ENCODE measurements around the gene FAM3D. TPM values are rescaled to one million over a fixed set of nuclear protein-coding genes. Genes with fewer than 3 reads are reported as not detected.

FAM3D gene
- total and polyA plus RNA-seq, 8 donors, result 0.32 to 2.1 (median 0.67) TPM

GRCh38 chr3:58597770-58598310, 68.7 kb downstream of the FAM3D start:
- Histone ChIP-seq H3K36me3 (no peaks in the 10 kb centered on the region), H3K4me3 (no peak overlapping the region), H3K27ac (no peak overlapping the region), H3K27me3 (no peaks in the 10 kb centered on the region), H3K4me1 (no peaks in the 10 kb centered on the region), H3K9me3 (no peaks in the 10 kb centered on the region)
- FAIRE-seq (no peak), DNase-seq (no peak), ATAC-seq (no peak)
- WGBS, 2 donors, result 78 to 87% methylated on average over 6 of the region's 6 CpGs
- intact Hi-C loops (cut with DNase I), result no loop called here
- TF ChIP-seq CTCF (IDR thresholded peaks at IDR 0.05), result no peak

- no peak for TF ChIP-seq CTCF (IDR thresholded peaks at IDR 0.05)
- H3K4me1 ChIP-seq, result no peaks in the 10 kb centered on the region
- H3K4me3 ChIP-seq, result no peak overlapping the region
- peak in 1 of 4 donors; percentile 39 for ATAC-seq
- no peaks in the 10 kb centered on the region for H3K27me3 ChIP-seq
- H3K27ac ChIP-seq, result no peak overlapping the region
- no peak for FAIRE-seq
- intact Hi-C loops (cut with DNase I), result no loop called here
- DNase-seq, result no peak
- no peaks in the 10 kb centered on the region for H3K36me3 ChIP-seq
- 28 to 37% methylated on average over 4 of the region's 4 CpGs for WGBS, 2 donors
- no peaks in the 10 kb centered on the region for H3K9me3 ChIP-seq
These were observed 69.6 kb downstream of the FAM3D start for GRCh38 chr3:58596834-58597518.

GRCh38 chr3:58594117-58594516, 72.5 kb downstream of the FAM3D start:
- FAIRE-seq, result no peak
- no peaks in the 10 kb centered on the region for H3K4me1 ChIP-seq
- ATAC-seq, result no peak
- intact Hi-C loops (cut with DNase I), result no loop called here
- no peaks in the 10 kb centered on the region for H3K9me3 ChIP-seq
- H3K27ac ChIP-seq, result no peak overlapping the region
- WGBS, 2 donors, result 70 to 82% methylated on average over 5 of the region's 5 CpGs
- no peaks in the 10 kb centered on the region for H3K36me3 ChIP-seq
- no peaks in the 10 kb centered on the region for H3K27me3 ChIP-seq
- DNase-seq, result no peak
- TF ChIP-seq CTCF (IDR thresholded peaks at IDR 0.05), result no peak
- H3K4me3 ChIP-seq, result no peak overlapping the region

- Histone ChIP-seq H3K27ac (no peak overlapping the region), H3K27me3 (no peaks in the 10 kb centered on the region), H3K4me1 (no peaks in the 10 kb centered on the region), H3K36me3 (no peaks in the 10 kb centered on the region), H3K4me3 (no peak overlapping the region), H3K9me3 (no peaks in the 10 kb centered on the region)
- no peak for FAIRE-seq
- no peak for DNase-seq
- TF ChIP-seq CTCF (IDR thresholded peaks at IDR 0.05), result no peak
- 71 to 77% methylated on average over 6 of the region's 6 CpGs for WGBS, 2 donors
- intact Hi-C loops (cut with DNase I), result no loop called here
- no peak for ATAC-seq
These were observed 74.8 kb downstream of the FAM3D start for GRCh38 chr3:58591517-58592510.
